Germinal center (tissue), 1 donor: ENCODE measurements around the gene LSG1.
"Not testable (repeated sequence)": the region's sequence is repeated elsewhere in the genome, so short reads cannot be mapped to it uniquely, and the experiment has no call there.

Experiments
- DNase-seq: peaks from one replicate; pipeline ENCODE4 v3.0.0; 2012; ENCODE audit warnings: mixed read lengths, low spot score

LSG1 gene

DNA sequence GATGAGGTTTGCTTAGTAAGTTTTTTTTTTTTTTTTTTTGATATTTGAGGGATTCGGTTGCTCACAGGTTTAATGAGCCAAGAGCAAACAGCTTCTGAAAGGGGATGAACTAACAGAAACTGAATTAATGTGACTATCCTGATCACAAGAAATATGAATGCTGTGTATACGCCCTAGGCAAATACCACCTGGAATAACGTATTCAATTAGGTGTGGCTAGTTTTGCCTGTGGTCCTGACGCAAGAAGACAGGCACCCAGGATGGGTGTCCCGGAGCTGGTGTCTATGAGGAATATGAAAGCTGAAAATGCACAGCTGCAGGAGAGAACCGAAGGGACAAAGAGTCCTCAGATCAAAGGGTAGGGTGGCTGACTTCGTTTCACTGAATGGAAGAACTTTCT is 14.6 kb downstream of the LSG1 start:
- no peak for DNase-seq

DNA sequence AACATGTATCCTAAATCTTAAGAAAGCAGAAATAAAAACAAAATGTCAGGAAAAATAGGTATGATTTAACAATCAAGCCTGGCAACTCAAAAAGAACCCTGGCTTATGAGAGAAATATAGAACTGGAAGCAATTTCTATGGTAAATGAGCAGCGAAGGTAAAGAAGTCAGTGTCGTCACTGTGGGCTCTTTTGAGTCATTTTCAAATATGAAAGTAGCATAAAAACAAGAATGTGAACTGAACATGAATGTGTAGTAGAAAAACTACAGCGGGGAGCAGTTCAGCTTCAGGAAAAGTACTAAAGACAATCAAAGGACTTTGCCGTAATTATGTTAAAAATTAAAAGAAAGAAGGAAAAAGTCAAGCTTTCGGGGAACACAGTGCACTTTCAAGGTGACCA is 17.5 kb downstream of the LSG1 start:
- no peak for DNase-seq

DNA sequence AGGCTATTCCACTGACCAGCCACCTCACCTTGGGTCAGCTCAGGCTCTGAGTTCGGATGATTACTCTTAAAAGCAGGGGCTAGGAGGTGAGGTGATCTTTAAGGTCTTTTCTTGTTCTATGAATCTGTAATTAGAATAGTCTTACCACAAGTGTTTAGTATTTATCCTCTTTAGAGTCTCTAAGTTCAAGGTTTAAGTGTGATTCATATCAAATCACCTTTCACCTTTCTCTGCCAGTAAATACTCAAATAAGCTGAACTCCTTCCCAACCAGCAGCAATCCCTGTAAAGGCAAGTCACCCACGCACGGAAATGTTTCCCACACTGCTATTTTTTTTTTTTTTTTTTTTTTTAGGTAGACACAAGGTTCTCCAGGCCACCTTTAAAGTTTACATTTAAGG is 24.2 kb downstream of the LSG1 start:
- no peak for DNase-seq

DNA sequence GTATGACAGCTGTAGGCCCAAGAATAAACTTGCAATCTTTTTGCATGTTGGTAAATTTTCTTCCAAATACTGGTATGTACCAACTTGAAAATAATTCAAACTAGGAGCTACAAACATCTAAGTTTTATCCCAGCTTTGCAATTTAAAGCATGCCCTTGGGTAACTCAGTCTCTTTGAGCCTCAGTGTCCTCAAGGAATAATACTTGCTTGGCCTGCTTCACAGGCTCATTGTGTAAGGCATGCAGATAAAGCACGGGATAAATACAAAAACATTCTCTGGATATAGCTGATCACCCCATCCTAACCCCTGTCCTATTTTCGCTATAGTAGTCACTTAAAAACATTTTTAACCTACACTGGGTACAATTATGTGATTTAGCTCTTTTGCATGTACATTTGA is 29.2 kb downstream of the LSG1 start:
- no peak for DNase-seq

DNA sequence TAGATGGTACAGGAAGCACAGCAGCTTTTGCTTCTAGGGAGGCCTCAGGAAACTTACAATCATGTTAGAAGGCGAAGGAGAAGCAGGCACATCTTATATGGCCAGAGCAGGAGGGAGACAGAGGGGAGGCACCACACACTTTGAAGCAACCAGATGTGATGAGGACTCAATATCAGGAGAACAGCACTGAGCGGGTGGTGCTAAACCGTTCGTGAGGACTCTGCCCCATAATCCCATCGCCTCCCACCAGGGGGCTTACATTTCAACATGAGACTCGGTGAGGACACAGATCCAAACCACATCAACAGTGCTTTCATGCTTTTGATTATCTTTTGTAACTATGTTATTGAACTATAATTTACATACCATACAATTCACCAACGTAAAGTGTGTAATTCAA is 31.2 kb downstream of the LSG1 start:
- DNase-seq, result no peak

DNA sequence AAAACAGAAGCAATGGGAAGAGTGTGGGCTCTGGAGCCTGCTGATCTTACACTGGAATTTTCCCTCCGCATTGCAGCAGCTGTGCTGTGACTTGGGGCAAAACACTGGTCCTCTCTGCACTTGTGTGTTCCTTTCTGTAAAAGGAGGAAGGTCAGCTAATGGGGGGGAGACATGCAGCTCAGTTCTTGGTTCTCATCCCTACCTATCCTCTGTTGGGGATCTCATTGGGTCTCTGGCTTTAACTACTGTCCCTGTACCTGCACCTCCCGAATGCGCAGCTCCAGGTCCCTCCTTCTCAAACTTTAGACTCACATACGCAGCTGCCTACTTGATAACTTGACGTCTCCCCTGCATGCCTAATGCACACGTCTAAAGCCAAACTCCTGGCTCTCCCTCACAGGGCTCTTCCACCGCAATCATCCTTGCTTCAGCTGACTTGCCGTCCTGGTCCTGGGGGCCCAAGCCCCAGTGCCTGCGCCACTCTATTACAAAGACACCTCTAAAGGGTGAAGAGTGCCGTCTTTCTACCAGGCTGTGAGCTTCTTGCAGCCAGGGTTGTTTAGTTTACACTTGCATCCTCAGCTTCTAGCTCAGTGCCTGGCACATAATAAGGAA is 32.9 kb downstream of the LSG1 start:
- no peak for DNase-seq

DNA sequence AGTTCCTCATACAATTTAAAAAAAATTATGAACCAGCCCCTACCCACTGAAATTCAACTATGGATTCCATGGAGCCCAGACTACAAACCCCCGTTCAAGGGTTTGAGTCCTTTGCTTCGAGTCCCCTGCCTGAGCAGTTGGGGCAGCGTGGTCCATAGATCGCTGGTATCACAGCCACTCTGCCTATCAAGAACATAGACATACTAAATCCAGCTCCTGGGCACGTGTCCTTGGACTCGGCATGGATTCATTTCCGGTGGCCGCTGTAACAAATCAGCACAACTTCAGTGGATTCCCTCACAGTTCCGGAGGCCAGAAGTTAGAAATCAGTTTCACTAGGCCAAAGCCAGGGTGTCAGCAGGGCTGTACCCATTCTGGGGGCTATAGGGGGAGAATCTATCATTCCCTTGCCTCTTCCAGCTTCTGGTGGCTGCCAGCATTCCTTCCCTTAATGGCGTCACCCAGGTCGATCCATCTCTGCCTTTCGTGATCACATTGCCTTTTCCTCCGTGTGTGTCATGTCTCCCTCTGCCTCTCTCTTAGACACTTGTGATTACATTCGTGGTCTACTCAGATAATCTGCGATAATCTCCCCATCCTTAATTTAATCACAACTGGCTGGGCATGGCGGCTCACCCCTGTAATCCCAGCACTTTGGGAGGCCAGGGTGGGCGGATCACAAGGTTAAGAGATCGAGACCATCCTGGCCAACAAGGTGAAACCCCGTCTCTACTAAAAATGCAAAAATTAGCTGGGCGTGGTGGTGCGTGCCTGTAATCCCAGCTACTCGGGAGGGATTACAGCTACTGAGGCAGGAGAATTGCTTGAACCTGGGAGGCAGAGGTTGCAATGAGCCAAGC is 34.2 kb downstream of the LSG1 start:
- no peak for DNase-seq

DNA sequence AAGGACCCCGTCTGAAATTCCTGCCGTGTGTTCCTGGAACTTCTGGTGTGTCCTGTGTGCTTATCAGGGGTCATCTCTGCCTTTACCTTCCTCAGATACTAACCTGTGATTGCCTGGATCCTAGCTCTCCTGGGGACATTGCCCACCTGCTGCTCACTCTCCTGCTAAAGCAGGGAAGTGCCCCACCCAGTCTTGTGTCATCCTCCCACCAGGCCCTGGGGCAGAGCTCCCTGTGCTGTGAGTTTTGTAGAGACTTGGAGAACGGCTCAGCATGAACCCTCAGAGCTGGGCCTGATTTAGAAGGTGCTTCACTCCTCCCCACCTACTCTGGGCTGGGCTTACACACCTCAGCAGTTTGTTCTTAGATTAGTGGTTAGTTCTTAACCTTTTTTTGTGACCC is 34.9 kb downstream of the LSG1 start:
- no peak for DNase-seq

DNA sequence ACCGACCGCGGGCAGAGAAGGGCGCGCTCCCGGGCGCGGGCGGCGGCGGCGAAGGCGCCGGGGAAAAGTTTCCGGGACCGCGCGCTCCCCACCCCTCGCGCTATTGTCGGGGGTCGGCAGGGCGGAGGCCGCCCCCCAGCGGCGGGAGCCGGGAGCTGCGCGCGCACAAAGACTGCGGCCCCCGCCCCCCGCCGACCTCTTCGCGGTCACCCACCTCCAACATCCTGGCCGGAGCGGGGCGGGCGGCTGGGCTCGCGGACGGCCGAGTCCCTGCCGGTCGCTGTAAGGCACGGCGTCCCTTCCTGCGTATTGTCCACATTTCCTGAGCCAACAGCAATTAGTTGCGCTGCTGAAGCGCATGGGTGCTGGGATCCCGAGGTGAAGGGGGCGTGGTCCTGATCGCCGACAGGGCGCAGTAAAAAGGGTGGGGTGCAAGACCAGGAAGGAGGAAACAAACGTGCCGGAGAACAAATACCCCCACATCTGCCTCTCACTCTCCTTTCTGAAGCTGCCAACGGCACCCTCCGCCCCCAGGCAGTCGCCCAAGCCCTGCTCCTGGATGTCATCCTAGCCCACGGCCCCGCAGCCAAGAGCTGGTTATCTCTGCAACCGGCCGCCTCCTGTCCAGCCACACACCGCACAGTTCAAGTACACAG is 38.5 kb downstream of the LSG1 start, which contains the start of gene TMEM44:
TMEM44 (minus strand) TSS at position 71 of the 656 bp plus-strand sequence. CDS start 204 bp downstream, outside the sequence.
- peak; percentile 82 for DNase-seq

DNA sequence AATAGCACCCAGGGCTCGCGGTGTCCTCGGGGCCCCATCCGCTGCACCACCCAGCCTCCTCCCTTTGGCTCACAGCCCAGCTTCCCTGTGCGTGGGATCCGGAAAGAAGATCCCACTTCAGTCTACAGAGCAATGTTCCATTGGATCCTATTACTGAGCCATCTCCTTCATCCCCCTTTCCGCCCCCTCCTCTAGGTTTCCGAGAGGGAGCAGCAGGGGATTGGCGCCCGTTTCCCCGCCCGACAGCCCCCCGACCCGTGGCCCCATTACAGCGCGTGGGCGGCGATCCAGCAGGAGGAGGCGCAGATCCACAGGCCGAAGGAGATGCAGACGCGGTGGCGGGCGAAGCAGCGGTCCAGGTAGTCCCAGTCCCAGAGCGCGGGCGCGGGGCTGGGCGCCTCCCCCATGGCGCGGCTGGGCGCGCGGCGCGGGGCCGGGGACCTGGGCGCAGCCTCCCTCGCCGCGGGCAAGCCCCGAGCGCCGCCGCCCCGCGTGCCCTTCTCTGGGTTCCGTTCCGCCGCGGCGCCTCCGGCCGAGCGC is 39.1 kb downstream of the LSG1 start:
- peak; percentile 14 for DNase-seq

DNA sequence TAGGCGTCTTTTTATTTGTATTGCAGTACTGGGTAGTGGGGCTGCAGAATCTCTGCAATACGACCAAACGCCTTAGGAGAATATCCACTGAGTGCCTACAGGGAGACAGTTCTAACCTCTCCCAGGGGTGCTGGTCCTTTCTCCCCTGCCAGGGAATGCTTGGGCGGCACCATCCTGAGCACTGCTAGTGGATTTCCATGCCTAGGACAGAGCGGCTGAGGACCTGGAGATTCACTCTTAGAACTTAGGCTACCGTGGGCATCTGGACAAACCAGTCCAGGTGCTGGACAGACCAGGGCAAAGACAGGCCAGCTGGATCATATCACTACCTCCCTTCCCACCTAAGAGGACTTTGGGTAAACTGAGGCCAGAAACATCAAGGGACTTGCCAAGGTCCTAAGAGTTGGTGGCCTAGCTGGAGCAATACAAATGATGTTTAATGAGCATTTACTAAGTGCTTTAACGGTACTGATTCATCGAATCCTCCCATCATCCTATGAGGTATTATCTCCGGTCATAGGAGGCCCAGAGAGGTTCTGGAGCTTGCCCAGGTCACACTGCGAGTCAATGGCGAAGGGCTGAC is 39.7 kb downstream of the LSG1 start:
- no peak for DNase-seq

DNA sequence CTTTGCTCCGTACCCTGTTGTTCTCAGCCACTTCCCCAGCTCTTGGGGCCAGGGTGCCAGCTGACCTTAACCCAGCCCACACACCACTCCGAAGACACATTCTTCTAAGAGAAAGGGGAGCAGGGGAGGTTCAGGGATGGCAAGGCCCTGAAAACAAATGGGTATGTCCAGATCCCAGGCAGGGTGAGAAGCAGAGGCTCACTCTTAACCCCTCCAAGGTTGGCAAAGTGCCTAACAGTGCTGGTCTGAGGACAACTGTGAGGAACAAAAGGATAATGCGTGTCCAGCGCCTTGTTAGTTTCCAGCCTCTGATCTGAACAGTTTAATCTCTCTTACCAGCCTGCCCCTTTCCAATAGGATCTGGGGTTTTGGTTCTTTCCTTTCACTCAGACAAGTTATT is 40.3 kb downstream of the LSG1 start:
- no peak for DNase-seq

DNA sequence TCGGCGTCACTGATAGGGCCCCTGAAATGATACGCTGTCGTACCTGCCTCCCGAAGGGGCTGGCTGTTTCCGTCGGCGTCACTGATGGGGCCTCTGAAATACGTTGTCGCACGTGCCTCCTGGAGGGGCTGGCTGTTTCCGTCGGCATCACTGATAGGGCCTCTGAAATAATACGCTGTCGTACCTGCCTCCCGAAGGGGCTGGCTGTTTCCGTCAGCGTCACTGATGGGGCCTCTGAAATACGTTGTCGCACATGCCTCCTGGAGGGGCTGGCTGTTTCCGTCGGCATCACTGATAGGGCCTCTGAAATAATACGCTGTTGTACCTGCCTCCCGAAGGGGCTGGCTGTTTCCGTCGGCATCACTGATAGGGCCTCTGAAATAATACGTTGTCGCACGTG is 41.3 kb downstream of the LSG1 start:
- DNase-seq, result not testable (repeated sequence)

DNA sequence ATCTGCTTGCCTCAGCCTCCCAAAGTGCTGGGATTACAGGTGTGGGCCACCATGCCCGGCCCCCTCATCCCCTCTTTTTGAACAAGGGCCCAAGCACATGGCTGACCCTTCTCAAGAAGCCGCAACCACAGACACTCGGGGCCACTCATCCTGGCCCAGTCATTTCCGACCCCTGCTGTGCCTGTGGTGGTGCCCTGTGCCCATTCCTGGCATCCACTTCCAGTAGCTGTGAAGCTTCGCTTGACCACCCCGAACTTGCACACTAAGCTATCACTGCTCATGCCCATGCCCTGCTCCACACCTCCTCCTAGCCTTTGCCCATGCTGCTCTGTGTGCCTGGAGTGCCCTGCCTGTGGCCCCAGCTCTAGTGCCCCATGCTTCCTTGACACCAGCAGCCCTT is 47.0 kb downstream of the LSG1 start:
- no peak for DNase-seq

DNA sequence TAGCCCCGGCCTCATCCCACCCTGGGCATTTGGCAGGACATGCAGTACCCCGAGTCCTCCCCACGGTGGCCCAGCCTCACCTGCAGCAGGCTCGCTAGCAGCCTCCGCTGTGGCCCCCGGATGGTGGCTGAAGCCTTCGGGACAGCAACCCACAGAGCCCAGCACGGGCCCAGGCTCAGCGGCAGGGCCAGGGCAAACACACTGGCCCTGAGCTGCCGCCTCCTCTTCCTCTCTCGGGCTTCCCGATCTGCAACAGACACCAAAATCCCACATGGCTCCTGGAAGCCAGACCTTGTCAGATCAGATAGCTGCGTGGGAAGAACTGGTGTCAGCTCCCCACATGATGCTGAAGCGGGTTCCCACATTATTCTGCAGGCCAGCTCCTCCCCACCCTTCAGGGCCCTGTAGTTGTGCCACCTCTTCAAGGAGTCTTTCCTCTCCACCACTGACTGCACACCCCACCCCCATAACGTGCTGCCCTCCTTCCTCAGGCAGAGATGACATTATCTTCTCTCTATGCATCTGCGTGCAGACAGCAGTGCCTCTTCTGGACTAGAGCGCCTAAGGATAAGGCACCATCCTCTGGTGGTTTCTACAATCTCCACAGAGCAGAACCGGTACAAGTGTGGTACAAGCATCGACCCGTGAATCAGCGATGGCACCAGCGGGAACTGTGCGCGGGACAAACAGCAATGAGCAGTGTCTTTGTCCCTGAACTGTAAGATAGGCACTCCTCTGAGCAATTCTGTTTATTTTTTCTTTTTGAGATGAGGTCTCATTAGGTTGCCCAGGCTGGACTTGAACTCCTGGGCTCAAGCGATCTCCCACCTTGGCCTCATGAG is 48.3 kb downstream of the LSG1 start:
- no peak for DNase-seq

DNA sequence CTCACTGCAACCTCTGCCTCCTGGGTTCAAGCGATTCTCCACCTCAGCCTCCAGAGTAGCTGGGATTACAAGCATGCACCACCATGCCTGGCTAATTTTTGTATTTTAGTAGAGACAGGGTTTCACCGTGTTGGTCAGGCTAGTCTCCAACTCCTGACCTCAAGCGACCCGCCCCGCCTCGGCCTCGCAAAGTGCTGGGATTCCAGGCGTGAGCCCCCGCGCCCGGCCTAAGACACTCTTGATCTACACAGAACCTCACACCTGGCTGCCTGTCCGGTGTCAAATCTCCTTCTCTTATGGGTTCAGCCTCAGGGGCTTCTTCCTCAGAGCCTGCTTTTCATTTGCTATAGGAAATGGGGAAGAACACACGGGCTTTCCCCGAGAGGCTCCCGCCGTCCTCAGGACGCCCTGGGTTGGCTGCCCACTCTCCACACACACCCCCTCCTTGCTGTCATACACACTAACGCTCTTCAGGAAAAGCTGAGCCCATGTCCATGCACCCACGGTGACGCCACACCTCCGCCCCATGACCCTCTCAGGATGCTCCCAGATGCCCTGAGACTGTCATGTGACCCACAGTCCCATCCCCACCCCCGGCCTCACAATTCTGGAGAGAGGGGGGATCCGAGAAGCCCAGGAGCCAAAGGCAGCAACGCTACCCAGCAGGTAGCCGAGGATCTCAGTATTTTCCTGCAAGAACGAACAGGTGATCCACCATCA is 49.2 kb downstream of the LSG1 start:
- no peak for DNase-seq

DNA sequence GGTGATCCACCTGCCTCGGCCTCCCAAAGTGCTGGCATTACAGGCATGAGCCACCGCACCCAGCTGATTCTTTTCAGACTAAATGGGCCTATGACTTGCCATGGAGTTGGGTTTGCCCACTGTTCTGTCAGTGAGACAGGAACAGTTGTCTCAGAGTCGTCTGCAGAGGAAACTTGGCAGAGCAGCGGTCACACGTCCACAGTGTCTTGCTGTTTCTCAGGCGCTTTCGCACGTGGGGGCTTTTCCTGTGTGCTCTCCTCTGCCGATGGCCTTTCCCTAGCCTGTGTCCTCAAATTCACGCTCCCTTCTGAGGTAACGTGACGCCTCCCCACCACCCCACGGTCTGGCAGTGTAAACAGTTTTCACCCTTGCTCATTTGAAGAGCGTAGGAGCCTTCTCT is 50.0 kb downstream of the LSG1 start:
- no peak for DNase-seq

DNA sequence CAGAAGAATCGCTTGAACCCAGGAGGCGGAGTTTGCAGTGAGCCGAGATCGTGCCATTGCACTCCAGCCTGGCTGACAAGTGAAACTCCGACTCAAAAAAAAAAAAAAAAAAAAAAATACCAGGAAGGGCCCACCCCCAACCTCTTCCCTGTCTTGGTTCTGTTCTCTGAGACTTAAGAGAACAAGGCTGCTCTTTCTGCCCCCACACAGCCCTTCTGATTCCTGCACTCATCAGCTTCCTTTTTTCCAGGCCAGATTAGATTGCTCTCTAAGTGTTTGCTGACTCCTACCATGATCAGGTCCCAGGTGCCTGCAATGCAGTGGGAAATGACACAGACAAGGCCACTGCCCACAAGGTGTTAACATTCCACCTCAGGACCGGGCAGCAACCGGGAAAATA is 51.8 kb downstream of the LSG1 start:
- DNase-seq, result no peak

DNA sequence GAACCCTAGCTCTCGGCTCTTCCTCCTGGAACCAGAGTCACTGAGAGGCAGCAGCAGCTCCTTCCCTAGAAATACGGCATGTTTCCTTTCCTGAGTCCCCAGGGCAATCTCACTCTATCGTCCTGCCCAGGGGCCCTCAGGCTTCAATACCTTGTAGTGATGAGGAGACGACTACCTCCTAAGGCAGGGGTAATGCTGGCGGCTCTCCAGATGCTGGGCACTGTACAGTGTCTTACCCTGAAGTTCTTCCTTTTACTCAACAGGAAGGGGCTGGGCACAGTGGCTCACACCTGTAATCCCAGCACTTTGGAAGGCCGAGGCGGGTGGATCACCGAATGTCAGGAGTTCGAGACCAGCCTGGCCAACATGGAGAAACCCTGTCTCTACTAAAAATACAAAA is 52.2 kb downstream of the LSG1 start:
- DNase-seq, result no peak

DNA sequence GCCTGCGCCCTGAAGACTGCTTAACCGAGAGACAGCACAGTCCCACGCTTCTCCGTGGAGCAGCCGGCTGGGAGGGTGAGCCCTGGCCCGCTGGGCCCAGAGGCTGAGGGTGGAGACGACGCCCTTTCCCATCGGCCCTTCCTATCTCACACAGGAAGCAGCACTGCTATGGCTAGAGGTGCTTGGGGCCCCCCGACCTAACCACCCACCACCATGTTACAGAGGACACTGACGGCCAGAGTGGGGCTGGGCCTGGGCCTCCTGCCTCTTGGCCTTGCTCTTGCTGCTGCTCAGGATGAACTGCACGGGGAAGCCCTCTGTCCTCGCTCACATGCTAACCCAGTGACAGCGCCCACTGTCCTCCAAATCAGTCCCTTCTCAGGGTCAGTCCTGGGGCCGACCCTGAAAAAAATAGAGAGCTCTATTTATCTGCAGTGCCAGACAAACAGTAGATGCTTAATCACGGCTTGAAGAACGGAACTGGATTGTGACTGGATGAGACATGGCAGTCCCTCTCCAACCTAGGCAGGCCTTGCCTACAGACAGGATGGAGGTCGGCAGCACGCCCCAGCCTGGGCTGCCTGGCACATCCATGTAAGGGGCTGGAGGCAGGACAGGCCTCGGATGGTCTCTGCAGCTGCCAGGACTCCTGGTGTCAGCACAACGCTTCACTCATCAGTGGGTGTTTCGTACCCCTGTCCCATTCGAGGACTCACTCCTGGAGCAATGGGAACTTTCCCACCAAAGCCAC is 53.0 kb downstream of the LSG1 start:
- DNase-seq, result no peak
